ENCODE measurements around the gene LAMA3.

Gene LAMA3, protein sequence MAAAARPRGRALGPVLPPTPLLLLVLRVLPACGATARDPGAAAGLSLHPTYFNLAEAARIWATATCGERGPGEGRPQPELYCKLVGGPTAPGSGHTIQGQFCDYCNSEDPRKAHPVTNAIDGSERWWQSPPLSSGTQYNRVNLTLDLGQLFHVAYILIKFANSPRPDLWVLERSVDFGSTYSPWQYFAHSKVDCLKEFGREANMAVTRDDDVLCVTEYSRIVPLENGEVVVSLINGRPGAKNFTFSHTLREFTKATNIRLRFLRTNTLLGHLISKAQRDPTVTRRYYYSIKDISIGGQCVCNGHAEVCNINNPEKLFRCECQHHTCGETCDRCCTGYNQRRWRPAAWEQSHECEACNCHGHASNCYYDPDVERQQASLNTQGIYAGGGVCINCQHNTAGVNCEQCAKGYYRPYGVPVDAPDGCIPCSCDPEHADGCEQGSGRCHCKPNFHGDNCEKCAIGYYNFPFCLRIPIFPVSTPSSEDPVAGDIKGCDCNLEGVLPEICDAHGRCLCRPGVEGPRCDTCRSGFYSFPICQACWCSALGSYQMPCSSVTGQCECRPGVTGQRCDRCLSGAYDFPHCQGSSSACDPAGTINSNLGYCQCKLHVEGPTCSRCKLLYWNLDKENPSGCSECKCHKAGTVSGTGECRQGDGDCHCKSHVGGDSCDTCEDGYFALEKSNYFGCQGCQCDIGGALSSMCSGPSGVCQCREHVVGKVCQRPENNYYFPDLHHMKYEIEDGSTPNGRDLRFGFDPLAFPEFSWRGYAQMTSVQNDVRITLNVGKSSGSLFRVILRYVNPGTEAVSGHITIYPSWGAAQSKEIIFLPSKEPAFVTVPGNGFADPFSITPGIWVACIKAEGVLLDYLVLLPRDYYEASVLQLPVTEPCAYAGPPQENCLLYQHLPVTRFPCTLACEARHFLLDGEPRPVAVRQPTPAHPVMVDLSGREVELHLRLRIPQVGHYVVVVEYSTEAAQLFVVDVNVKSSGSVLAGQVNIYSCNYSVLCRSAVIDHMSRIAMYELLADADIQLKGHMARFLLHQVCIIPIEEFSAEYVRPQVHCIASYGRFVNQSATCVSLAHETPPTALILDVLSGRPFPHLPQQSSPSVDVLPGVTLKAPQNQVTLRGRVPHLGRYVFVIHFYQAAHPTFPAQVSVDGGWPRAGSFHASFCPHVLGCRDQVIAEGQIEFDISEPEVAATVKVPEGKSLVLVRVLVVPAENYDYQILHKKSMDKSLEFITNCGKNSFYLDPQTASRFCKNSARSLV (N-terminal part only)

DNA sequence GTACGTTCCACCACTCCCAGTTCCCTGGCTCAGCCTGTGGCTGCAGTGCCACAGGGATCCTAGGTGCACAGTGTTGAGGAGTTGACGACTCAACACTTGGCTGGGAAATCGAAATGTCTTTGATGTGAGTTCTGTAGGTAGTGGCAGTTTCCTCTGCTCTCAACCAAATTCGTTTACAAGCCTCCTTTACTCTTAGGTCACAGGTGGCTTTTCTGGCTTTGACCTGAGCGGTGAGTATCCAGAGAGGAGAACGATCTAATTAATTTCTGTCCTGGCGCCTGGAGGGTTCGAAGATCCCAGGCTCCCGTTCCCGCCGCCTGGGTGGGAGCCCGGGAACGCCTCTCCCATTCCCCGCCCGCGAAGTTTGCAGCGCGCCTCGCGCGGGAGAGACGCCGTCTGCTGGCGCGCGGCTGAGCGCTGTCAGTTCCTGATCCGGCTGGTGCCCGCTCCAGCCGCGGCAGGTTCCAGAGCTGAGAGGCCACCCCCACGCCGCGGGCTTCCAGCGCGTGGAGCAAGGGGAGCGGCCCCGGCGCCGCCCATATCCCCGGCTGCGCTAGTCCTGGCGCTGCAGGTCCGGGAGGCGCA is at the start of gene LAMA3:
Gene LAMA3 (plus strand): TSS at position 423 of the 585 bp plus-strand sequence. CDS start 231 bp downstream, outside the sequence.
- TF ChIP-seq POLR2A (IDR thresholded peaks at IDR 0.05; ENCODE audit: low read length) (no peak), GATA1 (IDR thresholded peaks at IDR 0.05; ENCODE audit: low read depth, low read length) (no peak)
- DNase-seq = no peak

DNA sequence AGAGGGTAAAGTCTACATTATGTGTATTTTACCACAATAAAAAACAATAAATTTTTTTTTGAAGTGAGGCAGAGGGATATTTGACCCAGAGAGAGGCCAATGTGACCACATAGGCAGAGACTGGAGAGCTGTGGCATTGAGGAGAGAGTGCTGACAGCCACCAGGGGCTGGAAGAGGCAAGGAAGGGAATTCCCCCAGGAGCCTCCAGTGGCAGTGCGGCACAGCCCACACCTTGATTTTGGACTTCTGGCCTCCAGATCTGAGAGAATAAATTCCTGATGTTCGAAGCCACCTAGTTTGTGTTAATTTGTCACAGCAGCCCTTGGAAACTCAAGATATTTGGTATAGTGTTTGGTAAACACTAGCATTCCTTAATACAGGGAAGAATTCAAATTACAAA is 49.2 kb upstream of the LAMA3 start:
- TF ChIP-seq GATA1 (IDR thresholded peaks at IDR 0.05; ENCODE audit: low read depth, low read length) (no peak), POLR2A (IDR thresholded peaks at IDR 0.05; ENCODE audit: low read length) (no peak)

DNA sequence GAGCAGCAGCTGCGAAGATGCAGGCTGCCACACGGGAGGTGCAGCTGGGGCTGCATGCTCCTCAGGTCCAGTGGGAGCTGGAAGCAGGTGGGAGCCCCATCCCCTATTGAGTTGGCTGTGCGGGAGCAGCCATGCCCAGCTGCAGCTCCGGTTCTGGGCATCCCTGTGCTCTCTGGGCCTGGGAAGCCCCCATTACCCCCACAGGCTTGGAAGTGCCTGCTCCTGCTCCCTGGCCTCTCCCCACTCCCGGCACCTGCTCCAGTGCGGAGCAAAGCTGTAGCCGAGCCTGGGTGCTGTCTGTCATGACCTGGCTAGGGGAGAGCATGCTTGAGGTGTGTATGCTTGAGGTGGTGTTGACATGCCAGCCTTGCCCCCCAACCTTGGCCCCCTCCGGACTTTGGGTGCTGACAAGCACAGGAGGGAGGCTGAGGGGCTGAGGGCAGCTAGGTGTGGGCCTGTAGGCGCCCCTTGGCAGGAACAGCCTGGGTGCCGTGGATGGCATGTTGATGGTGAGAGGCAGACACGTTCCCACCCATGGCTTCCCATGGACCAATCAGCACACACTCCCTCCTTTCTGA is 48.0 kb upstream of the LAMA3 start:
- DNase-seq = no peak
- TF ChIP-seq GATA1 (IDR thresholded peaks at IDR 0.05; ENCODE audit: low read depth, low read length) = no peak
- no peak for TF ChIP-seq POLR2A (IDR thresholded peaks at IDR 0.05; ENCODE audit: low read length)

More for the DNA sequence above, 49.2 kb upstream of the LAMA3 start:
- no peak for DNase-seq

DNA sequence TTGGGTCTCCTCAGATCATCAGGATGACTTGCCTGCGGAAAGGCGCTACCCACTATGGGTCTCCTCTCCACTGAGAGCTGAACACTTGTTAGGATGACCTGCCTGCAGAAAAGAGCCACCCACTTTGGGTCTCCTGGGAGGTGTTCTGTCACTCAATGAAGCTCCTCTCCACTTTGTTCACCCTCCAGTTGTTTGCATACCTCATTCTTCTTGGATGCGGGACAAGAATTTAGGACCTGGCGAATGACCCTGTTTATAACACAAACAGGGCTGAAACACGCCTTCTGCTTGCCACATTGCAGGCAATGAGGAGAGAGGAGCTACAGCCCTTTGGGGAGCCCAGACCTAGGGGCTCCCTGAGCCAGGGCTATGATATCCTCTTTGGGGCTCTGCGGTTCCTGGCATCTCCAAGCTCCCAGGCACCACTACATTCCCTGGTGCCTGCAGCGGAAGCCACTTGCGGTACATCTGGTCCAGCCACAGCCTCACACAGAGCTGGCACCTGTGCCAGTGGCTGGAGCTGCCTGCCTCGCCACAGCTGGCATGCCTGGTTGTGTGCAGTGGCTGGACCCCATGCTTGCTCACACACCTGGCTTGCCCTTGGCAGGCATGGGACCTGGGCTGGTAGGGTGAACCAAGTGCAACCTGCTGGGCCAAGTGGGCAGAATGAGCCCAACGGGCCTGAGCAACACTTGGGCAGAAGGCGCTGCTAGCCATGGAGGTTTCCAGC is 47.2 kb upstream of the LAMA3 start:
- no peak for DNase-seq
- TF ChIP-seq GATA1 (IDR thresholded peaks at IDR 0.05; ENCODE audit: low read depth, low read length) = no peak
- no peak for TF ChIP-seq POLR2A (IDR thresholded peaks at IDR 0.05; ENCODE audit: low read length)

DNA sequence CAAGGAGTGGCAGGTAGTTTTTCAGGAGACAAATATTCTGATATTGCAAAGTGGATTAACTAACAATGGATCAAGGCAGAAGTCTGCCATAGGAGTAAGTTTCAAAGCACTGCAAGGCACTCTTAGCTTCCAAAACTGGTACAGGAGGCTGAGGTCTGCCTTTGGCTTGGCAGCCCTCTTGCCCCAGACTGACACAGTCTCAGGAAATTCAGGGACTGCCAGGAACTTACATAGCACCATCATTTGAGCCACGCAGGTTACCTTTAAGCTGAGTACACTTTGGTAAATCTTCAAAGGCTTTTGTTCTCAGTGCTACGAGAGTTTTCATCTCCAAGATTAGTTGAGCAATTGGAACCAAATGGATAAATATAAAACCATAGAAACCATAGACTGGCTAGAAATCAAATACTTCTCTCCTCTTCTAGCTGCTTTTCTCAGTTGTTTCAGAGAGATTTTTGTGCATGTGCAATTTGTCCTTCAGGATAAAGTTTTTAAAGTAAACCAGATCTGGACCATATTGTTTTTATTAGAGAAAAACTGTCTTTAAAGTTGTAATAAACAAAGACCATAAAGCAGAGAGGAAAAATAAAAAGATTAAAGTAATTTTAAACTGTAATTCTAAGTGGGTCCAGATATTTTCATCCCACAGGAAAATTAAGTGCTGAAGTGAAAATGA is 45.3 kb upstream of the LAMA3 start:
- DNase-seq = no peak
- TF ChIP-seq POLR2A (IDR thresholded peaks at IDR 0.05; ENCODE audit: low read length) (no peak), GATA1 (IDR thresholded peaks at IDR 0.05; ENCODE audit: low read depth, low read length) (no peak)

DNA sequence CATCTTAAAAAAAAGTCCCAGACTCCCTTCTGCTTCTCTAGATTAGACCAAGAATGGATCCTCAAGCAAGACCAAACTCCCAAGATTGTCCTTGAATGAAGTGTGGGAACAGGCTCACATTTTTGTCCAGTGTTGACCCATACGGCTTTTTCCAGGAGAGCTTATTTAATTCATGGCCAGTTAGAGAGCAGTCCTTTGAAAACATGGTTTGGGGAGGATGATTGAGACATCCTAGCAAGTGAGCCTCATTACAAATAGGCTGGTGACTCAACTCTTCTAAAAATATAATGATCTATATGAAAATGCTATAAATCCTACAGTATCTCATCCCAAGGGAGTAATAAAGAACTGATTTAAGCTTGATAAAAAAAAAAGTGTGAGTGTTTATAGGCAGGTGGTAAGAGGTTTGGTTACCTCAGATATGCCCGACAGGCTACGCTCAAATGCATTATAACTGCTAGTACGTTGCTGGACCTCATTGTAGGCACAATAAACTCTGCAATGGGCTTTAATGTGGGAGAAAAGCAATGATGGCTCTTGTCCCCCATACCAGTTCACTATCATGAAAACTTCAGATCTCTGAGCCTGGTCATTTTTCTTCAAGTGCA is 43.6 kb upstream of the LAMA3 start:
- DNase-seq = no peak
- no peak for TF ChIP-seq GATA1 (IDR thresholded peaks at IDR 0.05; ENCODE audit: low read depth, low read length)
- no peak for TF ChIP-seq POLR2A (IDR thresholded peaks at IDR 0.05; ENCODE audit: low read length)

DNA sequence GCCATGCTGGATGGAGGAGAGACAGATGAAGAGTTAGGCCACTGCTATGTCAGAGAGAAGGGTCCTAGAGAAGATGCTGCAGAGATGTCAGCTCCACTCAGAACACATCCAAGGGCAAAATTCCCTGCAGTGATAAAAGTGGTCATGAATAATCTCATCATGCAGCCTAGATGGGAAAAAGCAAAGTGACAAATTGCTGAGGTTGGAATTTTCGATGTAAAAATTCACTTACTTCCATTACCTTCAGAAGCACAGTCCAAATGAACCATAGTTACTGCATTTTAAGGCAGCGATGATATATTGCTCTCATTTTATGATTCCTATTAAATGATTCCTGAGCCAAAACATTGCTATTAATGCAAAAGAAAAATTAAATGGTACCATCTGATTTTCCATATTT is 43.0 kb upstream of the LAMA3 start:
- DNase-seq = no peak
- no peak for TF ChIP-seq GATA1 (IDR thresholded peaks at IDR 0.05; ENCODE audit: low read depth, low read length)
- TF ChIP-seq POLR2A (IDR thresholded peaks at IDR 0.05; ENCODE audit: low read length) = no peak

DNA sequence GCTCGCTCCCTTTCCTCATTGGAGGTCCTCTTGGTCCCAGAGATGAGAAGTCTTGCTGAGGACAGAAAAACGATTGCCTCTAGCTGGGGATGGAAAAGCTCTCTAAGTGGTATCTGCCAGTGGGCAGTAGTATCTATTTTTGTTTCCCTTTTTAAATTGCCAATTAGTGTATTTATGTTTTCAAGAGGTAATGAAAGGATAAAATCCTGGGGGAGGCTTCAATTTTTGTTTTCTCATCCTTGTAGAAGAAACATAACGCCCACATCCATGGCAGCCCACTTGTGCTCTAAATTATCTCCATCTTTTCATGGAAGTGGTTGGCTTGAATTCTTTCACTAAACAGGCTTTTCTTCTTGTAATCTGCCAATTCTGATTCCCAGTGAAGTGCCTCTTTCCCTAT is 40.8 kb upstream of the LAMA3 start:
- no peak for DNase-seq
- TF ChIP-seq GATA1 (IDR thresholded peaks at IDR 0.05; ENCODE audit: low read depth, low read length) = no peak

DNA sequence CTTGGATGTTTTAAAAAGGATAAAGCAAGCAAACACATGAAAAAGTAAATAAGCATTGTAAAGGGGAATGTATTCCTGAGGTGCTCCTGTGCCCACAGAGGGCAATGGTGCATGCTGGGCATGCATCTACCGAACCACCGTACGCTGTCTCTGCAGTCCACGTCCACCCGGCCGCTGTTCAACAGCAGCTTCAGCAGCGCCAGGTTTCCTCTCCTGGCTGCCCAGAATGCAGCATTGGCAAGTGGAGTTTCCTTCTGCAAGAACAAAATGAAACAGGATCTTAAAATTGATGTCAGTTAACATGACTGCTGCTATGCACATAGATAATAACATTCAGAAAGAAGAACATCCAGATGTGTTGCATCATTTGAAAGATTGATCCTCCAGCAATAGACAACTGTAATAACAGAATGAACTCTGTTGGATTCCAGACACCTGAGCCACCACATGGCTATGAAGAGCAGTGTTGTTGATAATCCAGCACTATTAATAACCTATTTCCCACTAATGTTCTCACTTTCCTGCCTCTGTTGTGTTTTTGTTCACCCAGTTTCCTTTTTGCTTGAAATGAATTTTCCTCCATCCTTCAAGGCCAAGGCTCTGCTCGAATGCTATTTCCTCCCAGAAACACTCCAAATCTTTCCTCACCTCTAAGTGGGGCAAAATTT is 40.2 kb upstream of the LAMA3 start:
- TF ChIP-seq GATA1 (IDR thresholded peaks at IDR 0.05; ENCODE audit: low read depth, low read length) (no peak), POLR2A (IDR thresholded peaks at IDR 0.05; ENCODE audit: low read length) (no peak)
- DNase-seq = no peak

DNA sequence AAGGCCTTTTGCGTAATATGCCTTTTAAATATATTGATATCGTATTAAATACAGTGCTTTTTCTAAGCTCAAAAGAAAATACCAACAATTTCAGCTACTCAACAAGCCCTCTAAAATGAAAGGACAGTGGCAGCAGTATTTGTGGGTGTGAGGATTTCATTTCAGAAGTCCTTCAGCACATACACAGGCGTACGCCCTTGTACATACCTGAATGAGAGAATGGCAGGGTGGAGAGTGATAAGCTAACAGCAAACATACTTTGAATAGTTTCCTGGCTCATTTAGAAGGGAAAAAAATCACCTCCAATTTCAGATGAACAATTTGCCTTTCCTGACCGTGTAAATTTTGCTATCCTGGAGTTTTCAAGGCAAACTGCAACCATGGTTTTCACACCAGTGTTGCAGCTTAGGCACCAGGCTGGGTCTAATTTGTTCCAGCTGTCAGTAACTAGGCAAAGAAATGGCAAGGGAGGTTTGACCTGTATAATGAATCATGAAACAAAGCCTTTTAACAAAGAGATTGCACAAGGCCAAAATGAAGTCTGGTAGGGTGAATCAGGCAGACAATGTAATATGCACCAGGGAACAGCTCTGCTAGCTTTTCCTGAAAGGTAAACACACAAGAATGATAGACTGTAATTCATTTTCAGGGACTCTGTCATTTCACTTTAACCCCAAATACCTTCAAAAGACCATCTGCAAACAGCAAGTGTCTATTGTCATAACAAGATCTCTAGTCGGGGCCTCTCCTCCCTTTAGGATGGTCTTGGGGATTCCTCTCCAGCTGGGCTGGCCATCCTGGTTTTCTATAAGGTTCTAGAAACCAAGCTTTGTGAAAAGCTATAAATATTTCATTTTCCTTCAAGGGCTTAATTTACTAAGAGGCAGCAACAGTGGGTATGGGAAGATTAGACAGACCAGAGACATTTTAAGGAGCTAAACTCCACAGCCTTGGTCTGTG is 38.0 kb upstream of the LAMA3 start:
- DNase-seq = no peak
- TF ChIP-seq POLR2A (IDR thresholded peaks at IDR 0.05; ENCODE audit: low read length) (no peak), GATA1 (IDR thresholded peaks at IDR 0.05; ENCODE audit: low read depth, low read length) (no peak)

All from erythroblast (primary cell).